HepG2 (cell line): ENCODE measurements around the gene PIGV. TPM values are rescaled to one million over a fixed set of nuclear protein-coding genes. Genes with fewer than 3 reads are reported as not detected.
A peak's percentile ranks its signal among the peaks of the same experiment; 100 is the strongest.

Experiments
- ATAC-seq: fragments of 200-7000 bp; cut with Tn5 transposase; 3 replicates; pipeline ENCODE4 v1.9.1; 2020; ENCODE audit warnings: mild to moderate bottlenecking, moderate library complexity
- BruUV-seq: library from RNA; stranded (reverse); fragments of 400-500 nt; replicated peaks from 2 replicates; lab custom pipeline; 2021; lab: Mats Ljungman, UMichigan
- CTCF ChIA-PET: fragments of 300-600 bp; formaldehyde crosslinking; extraction: SDS; loops from one replicate; lab custom pipeline; 2021; ENCODE audit warnings: low total read pairs, inconsistent platforms, low intra/inter-chr PET ratio; lab: Yijun Ruan, JAX
- POLR2A ChIA-PET: fragments of 350-600 bp; sonication (Branson Sonifier 250); formaldehyde crosslinking; loops from one replicate; lab custom pipeline; 2020; ENCODE audit warnings: antibody characterized with exemption, inconsistent platforms; lab: Yijun Ruan, JAX
- DNase-seq: peaks from one replicate; pipeline ENCODE4 v3.0.0-alpha.2; 2015; ENCODE audit warnings: low spot score
- FAIRE-seq: peaks from 3 replicates; lab custom pipeline; 2011; peaks lifted over from hg19 to GRCh38; lab: Jason Lieb, UNC
- H2AFZ ChIP-seq: one replicate; pipeline ENCODE4 v1.6.1; 2011; ENCODE audit warnings: low read length, inconsistent platforms
- H3K27ac ChIP-seq: fragments of 300-600 bp; 3 replicates; pipeline ENCODE4 v1.8.0; 2011; ENCODE audit warnings: mixed run types, mild to moderate bottlenecking, mixed read lengths, low read length, inconsistent platforms; ENCODE audit not compliant: insufficient read depth; ENCODE audit errors: extremely low read length
- H3K27me3 ChIP-seq, 2 experiments: fragments of 200-600 bp in 1 of 2; 2 replicates in 1 of 2; 3 replicates in 1 of 2; pipeline versions ENCODE4 v1.6.0 to v1.8.0; 2011; ENCODE audit warnings: low read length in 2 of 2, mild to moderate bottlenecking in 2 of 2, moderate library complexity in 2 of 2, inconsistent platforms in 1 of 2; ENCODE audit not compliant: insufficient read depth in 2 of 2, control insufficient read depth in 1 of 2
- H3K36me3 ChIP-seq, 2 experiments: fragments of 200-600 bp in 1 of 2; replicated peaks in 1 of 2; 2 replicates in 1 of 2; 3 replicates in 1 of 2; pipeline versions ENCODE4 v1.5.1 to v1.8.0; 2011; ENCODE audit warnings: low read length in 2 of 2, inconsistent platforms in 1 of 2; ENCODE audit not compliant: insufficient read depth in 2 of 2, control insufficient read depth in 1 of 2
- H3K4me1 ChIP-seq: 2 replicates; pipeline ENCODE4 v1.5.1; 2012; ENCODE audit warnings: low read length, inconsistent platforms; ENCODE audit not compliant: insufficient read depth
- H3K4me2 ChIP-seq: 2 replicates; pipeline ENCODE4 v1.6.0; 2011; ENCODE audit warnings: low read depth, low read length, inconsistent platforms
- H3K4me3 ChIP-seq, 3 experiments: fragments of 200-600 bp in 1 of 3; sonication (generic), shearing (Covaris generic) in 1 of 3; replicated peaks in 1 of 3; 2 replicates each; pipeline ENCODE4 v1.5.1; 2011 to 2016; ENCODE audit warnings: low read length in 3 of 3, inconsistent platforms in 2 of 3, low read depth in 2 of 3, mild to moderate bottlenecking in 2 of 3, control low read depth in 1 of 3, mixed read lengths in 1 of 3; ENCODE audit not compliant: insufficient read depth in 1 of 3
- H3K79me2 ChIP-seq: one replicate; pipeline ENCODE4 v1.6.1; 2011; ENCODE audit warnings: low read length, inconsistent platforms; ENCODE audit not compliant: insufficient read depth
- H3K9ac ChIP-seq: 2 replicates; pipeline ENCODE4 v1.6.0; 2011; ENCODE audit warnings: mild to moderate bottlenecking, low read depth, low read length, inconsistent platforms; ENCODE audit not compliant: insufficient read depth
- H3K9me3 ChIP-seq: 2 replicates; pipeline ENCODE4 v1.5.1; 2012; ENCODE audit warnings: mild to moderate bottlenecking, low read length
- H4K20me1 ChIP-seq: 2 replicates; pipeline ENCODE4 v1.6.0; 2011; ENCODE audit warnings: inconsistent platforms, mild to moderate bottlenecking, low read length, moderate library complexity; ENCODE audit not compliant: insufficient read depth
- ATF1 ChIP-seq: IDR thresholded peaks from 2 replicates; pipeline ENCODE4 v1.6.1; 2016; ENCODE audit warnings: mild to moderate bottlenecking, control low read depth
- DMAP1 ChIP-seq: IDR thresholded peaks from 2 replicates; pipeline ENCODE4 v1.6.1; 2016
- ELF3 ChIP-seq: IDR thresholded peaks from 2 replicates; pipeline ENCODE4 v1.6.1; 2016; ENCODE audit warnings: missing genetic modification reagents, missing compliant biosample characterization
- FOXC1 ChIP-seq: sonication (generic); formaldehyde crosslinking; IDR thresholded peaks from 2 replicates; pipeline ENCODE4 v1.8.0; 2022; ENCODE audit warnings: mild to moderate bottlenecking, missing genetic modification reagents, borderline replicate concordance
- HIVEP1 ChIP-seq: sonication (generic); formaldehyde crosslinking; IDR thresholded peaks from 2 replicates; pipeline ENCODE4 v1.4.0; 2020; ENCODE audit warnings: mild to moderate bottlenecking, missing genetic modification reagents
- NFKB2 ChIP-seq: sonication (generic); formaldehyde crosslinking; IDR thresholded peaks from 2 replicates; pipeline ENCODE4 v1.4.0; 2020; ENCODE audit warnings: missing genetic modification reagents, borderline replicate concordance
- TARDBP ChIP-seq: sonication (generic); formaldehyde crosslinking; IDR thresholded peaks from 2 replicates; pipeline ENCODE4 v1.8.0; 2022; ENCODE audit warnings: mild to moderate bottlenecking, missing genetic modification reagents
- TMF1 ChIP-seq: sonication (generic); formaldehyde crosslinking; IDR thresholded peaks from 2 replicates; pipeline ENCODE4 v1.8.1; 2022; ENCODE audit warnings: low read depth, missing genetic modification reagents
- XRCC5 ChIP-seq: fragments of 200-400 bp; formaldehyde crosslinking; optimal IDR thresholded peaks from 2 replicates; pipeline ENCODE3; 2017; ENCODE audit warnings: mild to moderate bottlenecking, low read length
- ZMAT3 ChIP-seq: sonication (generic); formaldehyde crosslinking; conservative IDR thresholded peaks from 2 replicates; pipeline ENCODE4 v1.7.0; 2021; ENCODE audit warnings: missing genetic modification reagents
- ZNF256 ChIP-seq: sonication (generic); formaldehyde crosslinking; conservative IDR thresholded peaks from 2 replicates; pipeline ENCODE4 v1.4.0; 2020; ENCODE audit warnings: missing genetic modification reagents
- ZNF841 ChIP-seq: sonication (generic); formaldehyde crosslinking; IDR thresholded peaks from 2 replicates; pipeline ENCODE4 v1.8.1; 2023; ENCODE audit warnings: missing genetic modification reagents, borderline replicate concordance
- ZSCAN20 ChIP-seq: sonication (generic); formaldehyde crosslinking; IDR thresholded peaks from 2 replicates; pipeline ENCODE4 v1.4.0; 2020; ENCODE audit warnings: missing genetic modification reagents, mild to moderate bottlenecking, borderline replicate concordance
- WGBS: methylation state at CpG from one replicate; pipeline ENCODE4 v1.1.6; 2017; ENCODE audit warnings: low lambda C conversion rate; 5-methylcytosine and 5-hydroxymethylcytosine counted together
- in situ Hi-C: cut with HindIII; loops from 2 replicates; pipeline ENCODE4 v1.10.0; 2017; ENCODE audit warnings: low pct_unique_long_range_greater_than_20kb; ENCODE audit not compliant: extremely low pct_ligation_motif_present
- intact Hi-C: fragments of 100-400 bp; cut with micrococcal nuclease; formaldehyde crosslinking; loops from one replicate; pipeline ENCODE4 v1.10.0; 2022; ENCODE audit not compliant: unreplicated experiment
- polyA plus RNA-seq, 8 experiments: library from polyadenylated mRNA; depleted of rRNA in 3 of 8; stranded (reverse) in 7 of 8; unstranded in 1 of 8; fragments of >200 nt; fragmentation: Illumina TruSeq in 4 of 8; extraction: Trizol in 4 of 8; gene quantifications; 2 replicates each; pipeline versions ENCODE4 v1.2.1 to v1.2.3, GENCODE V29; 2011 to 2016; ENCODE audit warnings: low read depth in 4 of 8, missing spikeins in 1 of 8, mixed read lengths in 1 of 8; ENCODE audit not compliant: insufficient read depth in 1 of 8
- total RNA-seq, 5 experiments: library from RNA; depleted of rRNA; stranded (reverse); fragments of >200 nt; fragmentation: Illumina TruSeq; extraction: Trizol; gene quantifications; 2 replicates each; pipeline ENCODE4 v1.2.3, GENCODE V29; 2016; ENCODE audit warnings: low read depth in 1 of 5
- TF ChIP-seq, protein P1 (sequence below): sonication (generic); formaldehyde crosslinking; IDR thresholded peaks from 2 replicates; pipeline ENCODE4 v1.5.0; 2020; ENCODE audit warnings: mild to moderate bottlenecking, missing genetic modification reagents, borderline replicate concordance
- TF ChIP-seq, protein P2 (sequence below), 2 experiments: sonication (generic) in 1 of 2; formaldehyde crosslinking in 1 of 2; IDR thresholded peaks; 2 replicates each; pipeline versions ENCODE4 v1.6.1 to v1.9.0; 2014 to 2022; ENCODE audit warnings: antibody characterized with exemption in 1 of 2, borderline replicate concordance in 1 of 2, inconsistent platforms in 1 of 2, low read depth in 1 of 2, missing genetic modification reagents in 1 of 2
- TF ChIP-seq, protein P3 (sequence below): sonication (generic); formaldehyde crosslinking; conservative IDR thresholded peaks from 2 replicates; pipeline ENCODE4 v1.8.0; 2022; ENCODE audit warnings: low read depth, missing genetic modification reagents

The PIGV gene
- total and polyA plus RNA-seq, 2 of the 13 experiments (the other 11 are each of a cell fraction or from before 2014, with no cell fraction given): 13.5 to 22.7 TPM

DNA sequence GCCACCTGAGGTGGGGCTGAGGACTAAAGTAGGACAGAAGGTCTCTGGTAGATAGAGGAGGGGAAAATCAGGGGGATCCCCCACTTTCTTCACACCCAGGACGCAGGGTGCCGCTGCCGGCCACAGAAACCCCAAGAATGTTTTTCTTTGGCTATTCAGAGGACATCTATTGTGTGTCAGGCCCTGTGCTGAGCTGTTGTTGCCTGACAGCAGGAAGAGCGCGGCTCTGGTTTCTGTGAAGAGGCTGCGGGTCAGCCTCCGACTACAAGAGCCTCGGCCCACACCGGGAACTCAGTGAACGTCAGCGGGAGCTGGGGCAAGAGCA, 407 bp upstream of the PIGV start:
- Histone ChIP-seq H3K79me2 (peaks cover 6% of the 10 kb centered on the region), H3K9ac (peak overlapping the region; percentile 98), H2AFZ (no peak overlapping the region), H4K20me1 (no peaks in the 10 kb centered on the region), H3K27me3 (no peaks in the 10 kb centered on the region; a peak in 1 of 5 replicates), H3K27ac (peak overlapping the region; percentile 97), H3K4me2 (peak overlapping the region; percentile 99), H3K4me3 (peak overlapping the region; percentile 78 to 89 (median 87)), H3K4me1 (peaks cover 68% of the 10 kb centered on the region), H3K36me3 (no peaks in the 10 kb centered on the region), H3K9me3 (no peaks in the 10 kb centered on the region)
- BruUV-seq: TSS peak; percentile 86
- ATAC-seq (peak; percentile 26), FAIRE-seq (no peak), DNase-seq (no peak)
- WGBS: 0% methylated on average over 3 of the region's 11 CpGs
- in situ Hi-C loops (loop anchor here (5.0 kb wide), 2 partner anchors 95 to 185 kb away; no protein-coding TSS in a partner anchor), intact Hi-C loops (loop anchor here (5.0 kb wide), 2 partner anchors 90 to 110 kb away; partner anchors contain the start of gene ARID1A)
- POLR2A ChIA-PET: interaction anchor here (0.9 to 7.0 kb wide), 13 partner anchors 16 to 286 kb away, joined by 3 to 127 read pairs (median 8); partner anchors contain the start of genes ARID1A and ZDHHC18
- CTCF ChIA-PET: interaction anchor here (0.7 kb wide), 1 partner anchor 185 kb away, joined by 3 read pairs; no protein-coding TSS in a partner anchor
- TF ChIP-seq NFKB2 (no peak), ZMAT3 (CRISPR knock-in tag) (no peak), TARDBP (no peak), ELF3 (CRISPR knock-in tag) (no peak), ZNF256 (CRISPR knock-in tag) (no peak), ATF1 (CRISPR knock-in tag) (no peak), DMAP1 (CRISPR knock-in tag) (no peak), ZSCAN20 (CRISPR knock-in tag) (peak; percentile 15; the same call in 1 of the 2 replicates), XRCC5 (peak; percentile 35), FOXC1 (CRISPR knock-in tag) (no peak), TMF1 (no peak), HIVEP1 (CRISPR knock-in tag) (peak; percentile 16; the same call in 1 of the 2 replicates), ZNF841 (CRISPR knock-in tag) (no peak)
- TF ChIP-seq, protein P1, sequence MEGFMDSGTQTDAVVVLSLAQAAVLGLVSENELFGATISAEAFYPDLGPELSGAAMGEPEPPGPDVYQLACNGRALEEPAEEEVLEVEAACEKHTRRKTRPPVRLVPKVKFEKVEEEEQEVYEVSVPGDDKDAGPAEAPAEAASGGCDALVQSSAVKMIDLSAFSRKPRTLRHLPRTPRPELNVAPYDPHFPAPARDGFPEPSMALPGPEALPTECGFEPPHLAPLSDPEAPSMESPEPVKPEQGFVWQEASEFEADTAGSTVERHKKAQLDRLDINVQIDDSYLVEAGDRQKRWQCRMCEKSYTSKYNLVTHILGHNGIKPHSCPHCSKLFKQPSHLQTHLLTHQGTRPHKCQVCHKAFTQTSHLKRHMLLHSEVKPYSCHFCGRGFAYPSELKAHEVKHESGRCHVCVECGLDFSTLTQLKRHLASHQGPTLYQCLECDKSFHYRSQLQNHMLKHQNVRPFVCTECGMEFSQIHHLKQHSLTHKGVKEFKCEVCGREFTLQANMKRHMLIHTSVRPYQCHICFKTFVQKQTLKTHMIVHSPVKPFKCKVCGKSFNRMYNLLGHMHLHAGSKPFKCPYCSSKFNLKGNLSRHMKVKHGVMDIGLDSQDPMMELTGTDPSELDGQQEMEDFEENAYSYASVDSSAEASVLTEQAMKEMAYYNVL (CRISPR knock-in tag): 0 out of 2 replicates have a peak, but pooled peaks have one; percentile 30
- TF ChIP-seq, protein P2, sequence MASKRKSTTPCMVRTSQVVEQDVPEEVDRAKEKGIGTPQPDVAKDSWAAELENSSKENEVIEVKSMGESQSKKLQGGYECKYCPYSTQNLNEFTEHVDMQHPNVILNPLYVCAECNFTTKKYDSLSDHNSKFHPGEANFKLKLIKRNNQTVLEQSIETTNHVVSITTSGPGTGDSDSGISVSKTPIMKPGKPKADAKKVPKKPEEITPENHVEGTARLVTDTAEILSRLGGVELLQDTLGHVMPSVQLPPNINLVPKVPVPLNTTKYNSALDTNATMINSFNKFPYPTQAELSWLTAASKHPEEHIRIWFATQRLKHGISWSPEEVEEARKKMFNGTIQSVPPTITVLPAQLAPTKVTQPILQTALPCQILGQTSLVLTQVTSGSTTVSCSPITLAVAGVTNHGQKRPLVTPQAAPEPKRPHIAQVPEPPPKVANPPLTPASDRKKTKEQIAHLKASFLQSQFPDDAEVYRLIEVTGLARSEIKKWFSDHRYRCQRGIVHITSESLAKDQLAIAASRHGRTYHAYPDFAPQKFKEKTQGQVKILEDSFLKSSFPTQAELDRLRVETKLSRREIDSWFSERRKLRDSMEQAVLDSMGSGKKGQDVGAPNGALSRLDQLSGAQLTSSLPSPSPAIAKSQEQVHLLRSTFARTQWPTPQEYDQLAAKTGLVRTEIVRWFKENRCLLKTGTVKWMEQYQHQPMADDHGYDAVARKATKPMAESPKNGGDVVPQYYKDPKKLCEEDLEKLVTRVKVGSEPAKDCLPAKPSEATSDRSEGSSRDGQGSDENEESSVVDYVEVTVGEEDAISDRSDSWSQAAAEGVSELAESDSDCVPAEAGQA (IDR thresholded peaks at IDR 0.05; ENCODE audit: low read depth): no peak
- TF ChIP-seq, protein P2 (CRISPR knock-in tag; IDR thresholded peaks at IDR 0.05; ENCODE audit: borderline replicate concordance): no peak
- TF ChIP-seq, protein P3, sequence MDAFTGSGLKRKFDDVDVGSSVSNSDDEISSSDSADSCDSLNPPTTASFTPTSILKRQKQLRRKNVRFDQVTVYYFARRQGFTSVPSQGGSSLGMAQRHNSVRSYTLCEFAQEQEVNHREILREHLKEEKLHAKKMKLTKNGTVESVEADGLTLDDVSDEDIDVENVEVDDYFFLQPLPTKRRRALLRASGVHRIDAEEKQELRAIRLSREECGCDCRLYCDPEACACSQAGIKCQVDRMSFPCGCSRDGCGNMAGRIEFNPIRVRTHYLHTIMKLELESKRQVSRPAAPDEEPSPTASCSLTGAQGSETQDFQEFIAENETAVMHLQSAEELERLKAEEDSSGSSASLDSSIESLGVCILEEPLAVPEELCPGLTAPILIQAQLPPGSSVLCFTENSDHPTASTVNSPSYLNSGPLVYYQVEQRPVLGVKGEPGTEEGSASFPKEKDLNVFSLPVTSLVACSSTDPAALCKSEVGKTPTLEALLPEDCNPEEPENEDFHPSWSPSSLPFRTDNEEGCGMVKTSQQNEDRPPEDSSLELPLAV (CRISPR knock-in tag): no peak
